ENCODE measurements around the gene GSC2.

The GSC2 gene, protein sequence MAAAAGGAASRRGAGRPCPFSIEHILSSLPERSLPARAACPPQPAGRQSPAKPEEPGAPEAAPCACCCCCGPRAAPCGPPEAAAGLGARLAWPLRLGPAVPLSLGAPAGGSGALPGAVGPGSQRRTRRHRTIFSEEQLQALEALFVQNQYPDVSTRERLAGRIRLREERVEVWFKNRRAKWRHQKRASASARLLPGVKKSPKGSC

DNA sequence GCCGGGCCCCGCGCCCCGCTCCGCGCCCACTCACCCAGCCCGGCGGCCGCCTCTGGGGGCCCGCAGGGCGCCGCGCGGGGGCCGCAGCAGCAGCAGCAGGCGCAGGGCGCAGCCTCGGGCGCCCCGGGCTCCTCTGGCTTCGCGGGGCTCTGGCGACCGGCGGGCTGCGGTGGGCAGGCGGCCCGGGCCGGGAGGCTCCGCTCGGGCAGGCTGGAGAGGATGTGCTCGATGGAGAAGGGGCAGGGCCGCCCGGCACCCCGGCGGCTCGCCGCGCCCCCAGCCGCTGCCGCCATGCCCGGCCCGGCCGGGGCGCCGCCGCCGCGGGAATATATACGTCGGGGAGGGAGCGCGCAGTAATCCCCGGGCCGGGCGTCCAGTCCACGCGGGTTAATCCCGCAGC, at the start of gene GSC2:
Gene GSC2 (minus strand): TSS at position 302 of the 400 bp plus-strand sequence. CDS start 9 bp downstream, at position 293.
- no peak for DNase-seq (ENCODE audit: low spot score)

DNA sequence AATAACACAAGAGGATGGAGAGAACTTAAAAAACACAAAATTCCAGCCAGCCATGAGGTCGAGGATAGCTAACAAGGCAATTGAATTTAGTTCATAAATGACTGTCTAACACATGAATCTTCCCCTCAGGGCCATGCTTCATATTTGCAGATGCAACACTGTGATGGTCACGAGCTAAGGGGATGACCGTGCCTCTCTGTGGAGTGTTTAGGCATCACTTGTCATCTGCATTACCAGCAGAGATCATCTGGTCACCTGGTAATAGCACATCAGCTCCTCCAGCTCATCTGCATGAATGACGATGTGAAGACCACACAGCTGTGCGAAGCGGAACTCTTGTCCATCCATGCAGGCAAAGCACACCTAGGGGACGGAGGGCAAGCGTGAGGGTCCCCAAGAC, 49.4 kb upstream of the GSC2 start:
- no peak for DNase-seq (ENCODE audit: low spot score)

DNA sequence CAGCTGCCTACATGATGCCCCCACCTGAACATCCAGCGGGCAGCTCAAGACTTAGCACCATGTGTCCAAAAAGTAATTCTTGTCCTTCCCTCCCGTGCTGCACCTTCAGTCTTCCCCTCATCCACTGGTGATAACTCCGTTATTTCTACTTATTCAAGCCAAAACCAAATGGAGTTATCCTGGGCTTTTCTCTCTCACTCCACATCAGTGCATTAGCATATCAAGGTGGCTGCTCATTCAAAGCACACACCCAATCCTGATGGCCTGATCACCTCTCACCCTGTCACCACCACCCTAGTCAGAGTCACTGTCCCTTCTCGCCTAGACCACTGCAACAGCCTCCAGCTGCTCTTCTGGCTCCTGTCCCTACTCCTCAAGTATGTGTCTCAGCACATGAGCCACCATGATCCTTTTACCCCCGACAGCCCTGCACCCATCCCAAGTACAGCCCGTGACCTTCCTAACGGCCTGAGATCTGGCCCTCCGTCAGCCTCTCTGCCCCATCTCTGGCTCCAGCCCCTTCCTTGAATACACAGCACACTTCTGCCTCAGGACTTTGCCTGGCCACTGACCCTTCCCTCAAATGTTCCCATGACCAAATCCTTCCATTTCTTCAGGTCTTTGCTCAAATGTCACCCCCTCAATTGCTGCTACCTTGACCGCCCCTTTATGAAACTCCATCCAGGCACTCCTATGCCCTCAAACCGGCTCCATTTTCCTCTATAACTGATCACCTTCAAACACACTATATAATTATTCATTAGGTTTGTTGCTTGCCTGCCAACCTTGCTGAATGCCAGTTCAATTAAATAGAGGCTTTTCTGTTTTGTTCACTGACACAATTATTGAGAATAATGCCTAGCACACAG, 48.1 kb upstream of the GSC2 start:
- no peak for DNase-seq (ENCODE audit: low spot score)

DNA sequence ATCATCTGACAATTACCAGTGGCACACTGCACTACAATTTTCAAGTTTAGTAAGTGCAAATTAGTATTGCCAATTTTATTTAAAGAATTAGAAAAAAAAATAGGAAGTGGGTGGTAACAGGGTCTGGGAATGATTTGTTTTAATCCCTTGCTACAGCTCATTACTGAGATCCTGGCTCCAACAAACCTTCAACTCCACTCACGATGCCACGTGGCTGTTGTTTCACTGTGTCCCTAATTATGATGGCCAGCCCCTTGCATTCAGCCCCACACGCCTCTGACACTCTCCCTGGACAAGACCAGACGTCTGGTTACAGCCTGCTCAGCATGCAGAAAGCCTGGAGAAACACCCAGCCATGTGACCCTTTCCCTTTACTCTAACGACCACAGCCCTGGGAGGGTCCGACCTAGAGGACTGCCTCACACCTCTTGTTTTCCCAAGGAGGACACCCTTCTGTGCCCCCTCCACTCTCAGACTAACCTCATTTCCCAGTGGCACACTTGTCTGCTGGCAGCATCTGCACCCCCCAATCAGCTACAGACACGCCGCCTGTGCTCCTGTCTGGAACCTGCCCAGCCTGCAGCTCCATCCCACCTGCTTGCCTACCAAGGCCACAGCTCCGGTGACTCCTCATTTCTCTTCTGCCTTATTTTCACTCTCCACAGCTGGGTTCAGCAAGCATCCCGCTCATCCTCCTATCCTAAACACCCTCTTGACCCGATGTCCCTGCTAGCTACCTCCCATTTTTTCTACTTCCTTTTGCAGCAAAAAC, 46.9 kb upstream of the GSC2 start:
- no peak for DNase-seq (ENCODE audit: low spot score)

DNA sequence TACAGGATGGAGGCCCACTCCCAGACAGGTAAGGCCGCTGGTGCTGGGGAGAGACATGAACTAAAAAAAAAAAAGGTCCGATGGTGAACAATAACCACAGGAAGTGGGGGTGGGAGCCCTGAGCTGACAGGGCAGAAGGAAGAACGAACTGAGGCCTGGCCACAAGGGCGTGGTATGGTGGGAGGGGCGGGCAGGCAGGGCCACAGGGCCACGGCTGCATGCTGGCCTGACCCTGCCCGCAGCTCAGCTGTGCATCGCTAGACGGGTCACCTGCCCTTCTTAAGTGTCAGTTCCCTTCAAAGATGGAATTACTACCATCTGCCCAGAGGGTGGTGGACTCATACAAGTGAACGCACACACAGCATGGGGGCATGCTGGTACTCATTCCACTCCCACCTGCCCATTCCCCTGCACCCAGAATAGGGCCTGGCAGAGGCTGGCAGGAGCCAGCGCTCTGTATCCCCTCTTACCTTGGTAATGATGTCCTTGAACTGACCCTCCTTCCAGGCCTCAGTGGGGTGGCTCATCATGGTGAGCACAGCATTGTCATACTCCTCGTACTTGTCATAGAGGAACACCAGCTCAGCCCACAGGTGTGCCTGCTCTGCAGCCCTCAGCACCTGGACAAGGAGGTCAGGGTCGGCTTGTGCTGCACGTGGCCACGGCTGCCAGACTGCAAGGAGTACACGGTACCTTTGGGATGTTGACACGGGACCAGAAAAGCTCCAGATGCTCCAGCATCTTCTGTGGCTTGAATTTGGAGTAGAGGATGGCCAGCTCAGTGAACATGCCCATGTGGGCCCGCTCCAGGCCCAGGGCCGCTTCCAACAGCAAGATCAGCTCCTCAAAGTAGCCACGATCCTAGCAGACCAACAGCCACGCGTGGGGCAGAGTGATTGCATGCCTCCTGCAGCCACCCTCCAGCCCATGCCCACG, 46.0 kb upstream of the GSC2 start:
- DNase-seq (ENCODE audit: low spot score): no peak

DNA sequence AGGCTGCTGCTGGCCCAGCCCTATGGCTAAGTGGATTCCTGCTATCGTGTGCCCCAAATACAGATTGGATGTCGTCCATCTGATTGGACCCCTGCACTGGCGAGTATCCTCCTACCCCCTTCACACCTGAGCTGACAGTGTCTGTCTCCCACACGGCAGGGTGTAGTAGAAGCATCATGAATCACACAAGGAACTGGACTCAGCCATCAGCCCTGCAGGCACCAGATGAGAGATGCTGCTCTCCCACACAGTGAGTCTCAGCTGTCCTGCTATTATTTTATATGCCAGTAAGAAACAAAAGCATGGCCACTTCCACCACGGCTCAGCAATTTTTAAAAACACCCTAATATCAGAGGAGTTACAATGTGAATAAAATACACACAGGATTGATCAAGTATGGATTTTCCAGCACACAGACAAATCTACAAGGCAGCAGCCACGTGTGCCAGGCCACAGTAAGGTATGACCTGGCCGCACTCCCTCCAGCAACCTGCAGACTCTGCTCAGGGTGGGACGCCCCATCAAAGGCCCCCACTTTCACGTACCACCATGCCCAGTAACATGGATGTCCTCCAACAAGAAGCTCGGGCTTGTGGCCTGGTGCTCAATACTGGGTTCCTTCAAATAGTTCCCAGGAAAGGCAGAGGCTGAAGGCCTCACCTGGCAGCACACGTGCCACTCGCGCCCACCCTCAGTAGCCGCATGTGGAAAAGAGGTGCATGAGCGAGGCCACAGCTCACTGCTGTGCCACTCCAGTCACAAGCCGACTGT, 44.9 kb upstream of the GSC2 start:
- DNase-seq (ENCODE audit: low spot score): no peak

DNA sequence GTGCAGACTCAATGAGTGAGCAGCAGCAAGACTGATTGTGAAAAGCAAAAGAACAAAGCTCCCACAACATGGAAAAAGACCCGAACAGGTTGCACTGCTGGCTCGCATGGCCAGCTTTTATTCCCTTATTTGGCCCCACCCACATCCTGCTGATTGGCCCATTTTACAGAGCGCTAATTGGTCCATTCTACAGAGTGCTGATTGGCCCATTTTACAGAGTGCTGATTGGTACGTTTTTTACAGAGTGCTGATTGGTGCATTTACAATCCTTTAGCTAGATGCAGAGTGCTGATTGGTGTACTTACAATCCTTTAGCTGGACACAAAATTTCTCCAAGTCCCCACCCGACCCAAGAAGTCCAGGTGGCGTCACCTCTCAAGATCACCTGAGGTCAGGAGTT, 43.8 kb upstream of the GSC2 start:
- DNase-seq (ENCODE audit: low spot score): no peak

DNA sequence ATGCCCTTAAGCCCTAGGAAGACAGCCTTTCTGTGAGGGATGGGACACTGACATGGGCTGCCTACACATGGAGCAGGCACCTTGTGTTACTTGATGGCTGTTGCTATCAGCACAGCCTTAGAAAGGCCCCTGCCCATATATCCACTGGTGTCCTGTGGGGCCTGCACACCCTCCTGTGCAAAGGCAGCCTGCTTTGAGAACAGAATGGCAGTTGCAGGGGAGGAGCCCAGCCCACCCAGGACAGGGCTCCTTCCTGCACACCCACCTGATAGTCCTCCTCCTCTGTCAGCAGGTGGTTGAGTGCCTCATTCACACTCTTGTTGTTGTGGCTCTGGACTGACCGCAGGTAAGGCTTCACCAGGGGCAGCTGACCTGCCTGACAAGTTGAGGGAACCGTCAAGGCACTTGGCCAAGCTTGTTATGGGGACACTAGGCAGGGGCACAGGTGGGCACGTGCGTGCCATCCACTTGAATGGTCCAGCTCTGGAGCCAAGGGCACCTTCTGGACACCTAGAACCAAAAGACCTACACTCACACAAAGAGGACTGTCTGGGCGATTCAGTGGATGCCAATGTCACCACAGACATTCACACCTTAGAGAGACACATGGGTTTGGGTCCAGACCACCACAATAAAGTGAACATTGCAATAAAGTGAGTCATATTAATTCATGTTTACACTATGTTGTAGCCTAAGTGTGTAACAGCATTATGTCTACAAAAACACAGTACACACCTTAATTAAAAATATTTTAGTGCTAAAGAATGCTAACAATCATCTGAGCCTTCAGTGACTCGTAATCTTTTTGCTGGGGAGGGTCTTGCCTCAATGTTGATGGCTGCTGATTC, 37.8 kb upstream of the GSC2 start:
- DNase-seq (ENCODE audit: low spot score): no peak

DNA sequence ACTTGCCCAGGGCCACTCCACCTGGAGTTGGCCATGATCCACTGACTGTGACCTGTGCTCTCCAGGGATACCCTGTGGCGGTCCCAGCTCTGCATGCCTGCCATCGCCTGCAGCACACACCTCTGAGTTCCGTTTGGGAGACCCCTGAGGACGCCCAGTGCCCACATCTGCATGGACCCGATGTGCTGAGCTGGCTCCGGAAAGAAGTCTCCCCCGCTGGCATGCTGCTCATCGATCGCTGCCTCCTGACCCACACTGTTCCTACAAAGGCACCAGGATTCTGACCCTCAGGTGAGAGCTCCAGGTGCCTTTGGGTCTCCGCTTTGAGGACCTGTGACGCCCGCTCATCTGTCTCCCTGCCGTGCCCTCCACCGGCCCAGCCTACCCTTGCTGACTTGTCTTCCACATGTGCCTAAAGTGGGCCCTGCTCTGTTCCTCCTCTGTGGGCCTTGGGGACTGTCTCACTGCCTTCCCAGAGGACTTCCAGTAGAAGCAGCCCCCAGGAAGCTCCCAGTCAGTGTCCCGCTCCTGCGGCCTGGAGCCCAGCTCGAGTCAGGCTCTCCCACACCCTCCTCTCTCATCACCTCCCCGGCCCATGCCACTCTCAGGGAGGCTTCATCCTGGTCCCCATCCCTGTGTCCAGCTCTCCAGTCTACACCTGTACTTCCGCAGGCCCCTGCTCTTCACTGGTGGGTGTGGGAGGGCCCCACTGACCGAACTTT, 34.3 kb upstream of the GSC2 start:
- DNase-seq (ENCODE audit: low spot score): no peak

DNA sequence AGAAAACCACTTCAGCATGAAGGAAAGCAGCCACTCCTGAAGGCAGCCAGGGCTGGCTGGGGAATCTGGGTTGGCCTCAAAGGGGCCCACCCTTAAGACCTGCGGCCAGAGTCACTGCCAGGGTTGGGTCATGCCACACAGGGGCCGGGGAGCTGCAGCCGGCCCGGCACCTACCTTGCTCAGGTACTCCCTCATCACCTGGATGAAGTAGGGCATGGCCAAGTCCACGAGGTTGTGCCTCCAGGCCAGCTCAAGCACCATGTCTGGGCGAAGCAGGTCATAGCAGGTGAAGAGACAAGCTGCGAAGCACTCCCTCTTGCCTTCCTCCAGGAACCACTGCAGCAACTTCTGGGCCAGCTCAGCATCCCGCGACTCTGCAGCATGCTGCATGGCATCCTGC, 33.1 kb upstream of the GSC2 start:
- no peak for DNase-seq (ENCODE audit: low spot score)

DNA sequence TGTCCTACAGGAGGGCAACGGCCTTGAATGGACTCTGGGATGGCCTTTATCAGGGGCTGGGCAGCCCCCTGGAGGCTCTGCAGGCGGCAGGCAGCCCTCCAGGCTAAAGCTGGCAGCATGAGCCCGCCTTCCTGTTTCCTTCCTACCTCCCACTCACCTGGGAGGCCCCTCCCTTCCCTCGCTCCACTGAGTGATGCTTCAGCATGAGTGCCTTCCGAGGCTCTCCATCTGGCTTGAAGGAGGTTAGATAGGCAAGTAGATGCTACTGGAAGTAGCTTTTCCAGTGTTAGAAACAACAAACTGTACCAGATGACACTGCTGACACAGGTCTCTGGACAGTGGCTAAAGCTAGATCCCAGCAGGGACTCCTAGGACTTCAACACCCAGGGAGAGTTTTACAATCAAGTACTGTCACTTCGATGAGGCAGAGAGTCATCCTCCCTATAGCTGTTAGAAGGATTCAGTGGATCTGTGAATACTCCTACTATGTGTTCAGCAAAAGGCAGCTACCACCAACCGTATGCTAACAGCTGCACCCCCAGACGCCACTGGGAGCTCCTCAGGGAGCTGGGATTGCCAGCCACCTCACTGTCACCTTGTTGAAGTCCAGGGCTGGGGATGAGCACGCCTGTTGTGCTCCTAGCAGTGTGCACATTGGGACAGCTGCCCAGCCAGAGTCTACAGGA, 32.5 kb upstream of the GSC2 start:
- no peak for DNase-seq (ENCODE audit: low spot score)

DNA sequence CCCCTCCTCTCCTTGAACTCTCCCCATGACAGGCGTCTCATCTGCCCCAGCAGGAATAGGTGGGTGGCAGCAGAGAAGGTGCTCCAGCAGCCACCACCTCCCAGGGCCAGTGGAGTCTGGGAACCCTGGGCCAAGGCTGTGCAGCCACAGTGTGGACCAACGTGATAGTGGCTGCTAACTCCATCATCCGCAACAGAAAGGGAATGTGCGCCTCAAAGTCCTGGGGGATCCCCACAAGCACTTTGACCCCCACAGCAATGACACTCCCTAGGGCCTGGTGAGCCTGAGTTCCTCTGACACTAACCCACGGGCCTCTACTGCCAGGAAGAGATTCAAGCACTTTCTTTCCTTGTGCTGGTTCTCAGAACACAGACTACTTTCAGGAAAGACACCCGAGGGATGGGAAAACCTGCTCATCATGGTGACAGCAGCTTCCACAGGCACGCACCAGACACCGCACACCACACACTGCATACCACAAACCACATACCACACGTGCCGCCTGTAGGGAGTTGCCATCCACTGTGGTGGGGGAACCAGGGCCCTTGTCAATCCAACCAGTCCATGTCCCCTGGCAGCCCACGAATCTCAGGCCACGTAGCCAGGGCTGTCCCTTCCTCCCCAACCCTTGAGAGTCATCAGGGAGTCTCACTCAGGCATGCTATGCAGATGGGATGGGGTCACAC, 31.8 kb upstream of the GSC2 start:
- DNase-seq (ENCODE audit: low spot score): no peak

DNA sequence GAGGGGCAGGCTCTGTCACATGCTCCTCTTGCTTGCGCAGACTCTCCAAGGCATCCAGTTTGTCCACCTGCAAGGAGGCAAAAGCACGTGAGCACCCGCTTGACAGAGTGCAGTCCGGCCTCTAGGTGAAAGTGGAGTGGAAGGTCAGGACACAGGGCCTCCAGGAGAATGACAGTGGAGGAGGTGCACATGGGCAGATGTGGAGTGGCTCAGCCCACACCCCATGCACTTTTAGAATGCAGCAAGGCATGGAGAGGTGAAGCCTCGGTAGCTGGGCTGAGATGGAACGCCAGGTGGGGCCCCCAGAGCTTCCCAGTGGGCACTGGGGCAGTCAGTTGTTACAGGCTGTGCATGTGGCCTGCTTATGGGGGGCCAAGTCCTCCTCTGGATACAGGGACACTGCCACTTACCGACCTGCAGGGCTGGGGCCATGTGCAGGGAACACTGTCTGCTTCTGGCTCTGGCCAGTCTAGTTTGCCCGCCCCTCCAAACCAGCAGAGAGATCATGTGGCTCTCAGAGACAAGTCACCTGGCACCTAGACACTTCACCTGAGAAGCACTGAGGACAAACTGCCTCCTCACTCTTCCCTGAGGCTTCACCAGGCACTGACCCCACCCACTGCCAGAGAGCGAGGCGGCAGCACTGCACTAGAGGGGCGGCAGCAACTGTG, 30.8 kb upstream of the GSC2 start:
- no peak for DNase-seq (ENCODE audit: low spot score)

DNA sequence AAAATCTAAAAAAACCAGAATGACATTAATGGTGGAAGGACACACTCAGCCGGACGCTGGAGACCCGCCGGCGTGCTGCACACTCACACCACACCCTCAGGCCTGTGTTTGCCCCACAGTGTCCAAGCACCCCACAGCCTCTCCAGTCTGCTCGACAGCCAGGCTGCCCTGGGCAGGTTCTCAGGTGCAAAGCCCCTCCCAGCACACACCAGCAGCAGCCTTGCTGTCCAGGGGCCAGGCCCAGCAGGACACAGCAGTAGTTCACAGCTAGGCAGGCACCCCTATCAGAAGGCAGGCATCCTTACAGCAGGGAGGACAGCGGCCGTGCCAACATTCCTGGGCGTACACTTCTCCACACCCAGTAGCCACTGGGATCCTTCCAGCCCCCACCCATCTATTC, 30.1 kb upstream of the GSC2 start:
- DNase-seq (ENCODE audit: low spot score): no peak

DNA sequence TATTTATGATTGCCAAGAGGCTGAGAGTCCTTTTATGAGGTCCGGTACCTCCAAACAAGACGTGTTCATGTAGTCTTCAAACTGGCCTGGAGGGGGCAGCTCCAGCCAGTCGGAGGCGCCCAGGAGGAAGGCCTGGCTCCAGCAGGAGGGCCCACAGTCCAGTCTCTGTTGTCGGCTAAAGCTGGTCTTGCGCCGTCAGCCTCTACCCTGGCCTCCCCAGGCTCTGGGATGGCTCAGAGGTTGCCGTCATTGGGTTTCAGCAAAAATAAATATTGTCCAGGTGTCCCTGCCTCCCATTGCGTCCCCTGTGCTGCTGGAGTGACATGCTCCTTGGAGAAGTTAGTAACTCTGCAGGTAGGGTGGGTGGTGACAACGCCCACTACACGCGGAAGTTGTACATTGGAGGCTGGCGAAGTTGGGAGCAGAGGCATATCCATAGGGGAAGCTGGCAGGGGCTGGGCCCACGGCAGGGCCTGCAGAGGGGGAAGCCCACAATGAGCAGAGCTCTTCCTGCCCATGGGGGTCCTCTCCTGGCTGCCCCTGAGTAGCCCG, 29.5 kb upstream of the GSC2 start:
- peak; percentile 78 for DNase-seq (ENCODE audit: low spot score)

DNA sequence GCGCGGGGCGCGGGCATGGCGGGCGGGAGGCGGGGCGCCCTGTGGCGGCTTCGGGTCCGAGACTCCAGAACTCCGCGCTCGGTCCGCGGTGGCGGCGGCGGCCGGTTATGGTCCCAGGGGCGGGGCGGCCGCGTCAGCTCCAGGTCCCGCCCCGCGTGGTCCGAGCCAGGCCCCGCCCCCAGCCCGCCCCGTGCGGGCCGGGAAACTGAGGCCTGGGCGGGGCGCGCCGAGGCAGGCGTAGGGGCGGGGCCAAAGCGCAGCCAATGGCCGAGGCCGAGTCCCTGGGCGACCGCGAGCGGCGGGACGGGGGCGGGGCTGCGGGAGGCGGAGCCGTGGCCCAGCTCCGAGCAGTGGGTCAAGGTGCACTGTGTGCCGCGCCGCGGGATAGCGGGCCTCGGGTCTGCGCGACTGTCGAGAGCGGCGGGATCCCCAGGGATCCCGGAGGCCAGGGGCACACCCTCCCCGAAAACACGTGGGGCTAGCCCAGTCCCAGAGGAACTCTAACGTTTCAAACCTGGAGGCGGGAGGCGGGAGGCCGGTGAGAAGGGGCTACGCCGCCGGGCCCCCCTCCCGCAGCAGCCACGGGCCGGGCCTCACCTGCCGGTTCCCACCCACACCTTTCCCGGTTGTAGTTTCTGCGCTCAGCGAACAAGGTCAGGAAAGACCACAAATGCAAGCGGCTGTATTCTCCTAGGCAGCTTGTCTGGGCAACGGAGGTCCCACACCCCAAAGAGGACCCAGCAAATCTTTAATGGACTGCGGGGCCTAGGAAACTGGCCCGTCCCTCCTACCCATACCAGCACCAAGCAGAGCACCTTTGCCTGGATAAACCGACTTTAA, 28.8 kb upstream of the GSC2 start, which contains the start of gene SLC25A1:
Gene SLC25A1 (minus strand): TSS at position 80 of the 840 bp plus-strand sequence. CDS start 63 bp downstream, at position 17.
- DNase-seq (ENCODE audit: low spot score): peak; percentile 73

All from kidney capillary endothelial cell (primary cell).